Naive thymus-derived CD8-positive, alpha-beta T cell (primary cell): Measurements from ENCODE around the gene BRME1. TPM values are rescaled to one million over a fixed set of nuclear protein-coding genes. Genes with fewer than 3 reads are reported as not detected.

Experiments
- ATAC-seq, 2 donors: fragments of 150-1000 bp; cut with Tn5 transposase in 1 of 2; sonication (Bioruptor Pico), chemical (Tn5 transposase) in 1 of 2; 1 replicate in 1 of 2; 2 replicates in 1 of 2; pipeline ENCODE4 v1.10.0; 2021; ENCODE audit warnings: mild to moderate bottlenecking in 2 of 2, moderate library complexity in 2 of 2
- POLR2A ChIA-PET: fragments of 350-600 bp; sonication (Branson Sonifier 250); formaldehyde crosslinking; loops from one replicate; lab custom pipeline; 2021; ENCODE audit warnings: antibody characterized with exemption; lab: Charles Lee
- DNase-seq, 10 donors: peaks; one replicate each; pipeline versions ENCODE4 v3.0.0 to v3.0.0-alpha.2; 2020 to 2022
- H3K27ac Mint-ChIP-seq, 10 donors: one replicate each; pipeline ENCODE4 v1.8.0; 2020 to 2022; ENCODE audit warnings: mild to moderate bottlenecking in 10 of 10, mixed read lengths in 10 of 10, moderate library complexity in 4 of 10, inconsistent platforms in 1 of 10
- H3K27me3 Mint-ChIP-seq, 5 donors: one replicate each; pipeline ENCODE4 v1.8.0; 2021 to 2022; ENCODE audit warnings: mixed read lengths in 5 of 5
- H3K36me3 Mint-ChIP-seq, 3 donors: one replicate each; pipeline ENCODE4 v1.8.0; 2020 to 2022; ENCODE audit warnings: mixed read lengths in 3 of 3, mild to moderate bottlenecking in 2 of 3, inconsistent platforms in 1 of 3
- H3K4me1 Mint-ChIP-seq, 4 donors: one replicate each; pipeline ENCODE4 v1.8.0; 2021 to 2022; ENCODE audit warnings: mixed read lengths in 4 of 4
- H3K4me3 Mint-ChIP-seq, 10 donors: one replicate each; pipeline ENCODE4 v1.8.0; 2020 to 2022; ENCODE audit warnings: mild to moderate bottlenecking in 10 of 10, mixed read lengths in 10 of 10, moderate library complexity in 6 of 10, inconsistent platforms in 1 of 10
- H3K9me3 Mint-ChIP-seq, 9 donors: one replicate each; pipeline ENCODE4 v1.8.0; 2020 to 2022; ENCODE audit warnings: mixed read lengths in 9 of 9, mild to moderate bottlenecking in 3 of 9, inconsistent platforms in 1 of 9, moderate library complexity in 1 of 9
- polyA plus RNA-seq, 3 donors: library from polyadenylated mRNA; unstranded; fragments of 300-500 nt; fragmentation: Illumina TruSeq; gene quantifications; one replicate each; pipeline ENCODE4 v1.2.3, GENCODE V29; 2021
- total RNA-seq, 8 experiments: library from RNA in 2 of 8; stranded (reverse) in 2 of 8; gene quantifications; one replicate each; pipeline ENCODE4 v1.2.3 and lab custom pipeline; 2021 to 2026

Gene BRME1
- total and polyA plus RNA-seq, 5 experiments from 2014 or later = 0.49 to 3.7 (median 0.94) TPM

- peaks cover 3 to 20% (median 6%) of the 10 kb centered on the region in 5 donors for H3K27me3 Mint-ChIP-seq
Measured at GRCh38 chr19:13937479-13938300, 31.8 kb upstream of the BRME1 start.

GRCh38 chr19:13935765-13936510 lies 30.0 kb upstream of the BRME1 start:
- H3K4me3 Mint-ChIP-seq = no peak overlapping the region
- H3K36me3 Mint-ChIP-seq = no peaks in the 10 kb centered on the region
- ATAC-seq (no peak), DNase-seq (no peak)
- no peak overlapping the region for H3K27ac Mint-ChIP-seq
- POLR2A ChIA-PET = interaction anchor here (0.6 kb wide), 1 partner anchor 142 kb away, joined by 5 read pairs; no protein-coding TSS in a partner anchor
- H3K4me1 Mint-ChIP-seq = peaks cover 5 to 19% (median 12%) of the 10 kb centered on the region in 4 donors
- H3K27me3 Mint-ChIP-seq = peaks cover 3 to 20% (median 6%) of the 10 kb centered on the region in 5 donors
- no peaks in the 10 kb centered on the region for H3K9me3 Mint-ChIP-seq

More at GRCh38 chr19:13937479-13938300, 31.8 kb upstream of the BRME1 start:
- H3K9me3 Mint-ChIP-seq = no peaks in the 10 kb centered on the region
- no peaks in the 10 kb centered on the region for H3K36me3 Mint-ChIP-seq
- DNase-seq (no peak), ATAC-seq (no peak)
- peaks cover 5 to 19% (median 11%) of the 10 kb centered on the region in 4 donors for H3K4me1 Mint-ChIP-seq
- POLR2A ChIA-PET = interaction anchor here (0.5 to 1.2 kb wide), 2 partner anchors 69 to 634 kb away, joined by 3 read pairs; partner anchors contain the start of gene RFX1
- no peak overlapping the region for H3K27ac Mint-ChIP-seq
- H3K4me3 Mint-ChIP-seq = no peak overlapping the region

- H3K36me3 Mint-ChIP-seq = no peaks in the 10 kb centered on the region
- H3K27me3 Mint-ChIP-seq = peaks cover 3 to 20% (median 6%) of the 10 kb centered on the region in 5 donors
- ATAC-seq (no peak), DNase-seq (no peak)
- H3K4me3 Mint-ChIP-seq = no peak overlapping the region
- POLR2A ChIA-PET = interaction anchor here (1.1 kb wide), 1 partner anchor 97 kb away, joined by 3 read pairs; the partner anchor contains the start of gene IL27RA
- H3K9me3 Mint-ChIP-seq = no peaks in the 10 kb centered on the region
- H3K27ac Mint-ChIP-seq = peak overlapping the region in 1 of 10 donors; percentile 66
- H3K4me1 Mint-ChIP-seq = peaks cover 5 to 19% (median 12%) of the 10 kb centered on the region in 4 donors
Measured at GRCh38 chr19:13934785-13935109, 28.8 kb upstream of the BRME1 start.

- peaks cover 0 to 3% (median 0%) of the 10 kb centered on the region in 3 donors for H3K36me3 Mint-ChIP-seq
- no peaks in the 10 kb centered on the region for H3K9me3 Mint-ChIP-seq
- peaks cover 5 to 19% (median 12%) of the 10 kb centered on the region in 4 donors for H3K4me1 Mint-ChIP-seq
- H3K27me3 Mint-ChIP-seq = peaks cover 3 to 20% (median 6%) of the 10 kb centered on the region in 5 donors
- no peak overlapping the region for H3K27ac Mint-ChIP-seq
- no peak for DNase-seq
- POLR2A ChIA-PET = no interaction called here
- no peak for ATAC-seq
- H3K4me3 Mint-ChIP-seq = no peak overlapping the region
Measured at GRCh38 chr19:13932911-13933393, 27.0 kb upstream of the BRME1 start.

GRCh38 chr19:13932149-13932637 lies 26.3 kb upstream of the BRME1 start:
- H3K27me3 Mint-ChIP-seq = peaks cover 2 to 13% (median 4%) of the 10 kb centered on the region in 5 donors
- H3K27ac Mint-ChIP-seq = peak overlapping the region in 2 of 10 donors; percentile 67 to 70
- H3K9me3 Mint-ChIP-seq = no peaks in the 10 kb centered on the region
- ATAC-seq (no peak), DNase-seq (no peak)
- peaks cover 5 to 19% (median 10%) of the 10 kb centered on the region in 4 donors for H3K4me1 Mint-ChIP-seq
- peaks cover 0 to 3% (median 3%) of the 10 kb centered on the region in 3 donors for H3K36me3 Mint-ChIP-seq
- no peak overlapping the region for H3K4me3 Mint-ChIP-seq
- POLR2A ChIA-PET = no interaction called here

- H3K36me3 Mint-ChIP-seq = peaks cover 0 to 8% (median 3%) of the 10 kb centered on the region in 3 donors
- H3K4me3 Mint-ChIP-seq = no peak overlapping the region
- no peak overlapping the region for H3K27ac Mint-ChIP-seq
- H3K9me3 Mint-ChIP-seq = no peaks in the 10 kb centered on the region
- POLR2A ChIA-PET = interaction anchor here (0.6 to 1.1 kb wide), 2 partner anchors 19 to 21 kb away, joined by 3 to 4 read pairs; no protein-coding TSS in a partner anchor
- peaks cover 5 to 19% (median 10%) of the 10 kb centered on the region in 4 donors for H3K4me1 Mint-ChIP-seq
- H3K27me3 Mint-ChIP-seq = peaks cover 2 to 11% (median 4%) of the 10 kb centered on the region in 5 donors
- DNase-seq = no peak
- ATAC-seq = no peak
Measured at GRCh38 chr19:13931391-13932148, 25.7 kb upstream of the BRME1 start.

GRCh38 chr19:13930402-13930801 lies 24.5 kb upstream of the BRME1 start:
- no peak overlapping the region for H3K4me3 Mint-ChIP-seq
- peaks cover 0 to 13% (median 3%) of the 10 kb centered on the region in 3 donors for H3K36me3 Mint-ChIP-seq
- peaks cover 5 to 19% (median 10%) of the 10 kb centered on the region in 4 donors for H3K4me1 Mint-ChIP-seq
- no peaks in the 10 kb centered on the region for H3K9me3 Mint-ChIP-seq
- peaks cover 2 to 11% (median 4%) of the 10 kb centered on the region in 5 donors for H3K27me3 Mint-ChIP-seq
- H3K27ac Mint-ChIP-seq = no peak overlapping the region
- POLR2A ChIA-PET = interaction anchor here (1.7 kb wide), 1 partner anchor 23 kb away, joined by 3 read pairs; no protein-coding TSS in a partner anchor
- no peak for DNase-seq
- no peak for ATAC-seq

DNA sequence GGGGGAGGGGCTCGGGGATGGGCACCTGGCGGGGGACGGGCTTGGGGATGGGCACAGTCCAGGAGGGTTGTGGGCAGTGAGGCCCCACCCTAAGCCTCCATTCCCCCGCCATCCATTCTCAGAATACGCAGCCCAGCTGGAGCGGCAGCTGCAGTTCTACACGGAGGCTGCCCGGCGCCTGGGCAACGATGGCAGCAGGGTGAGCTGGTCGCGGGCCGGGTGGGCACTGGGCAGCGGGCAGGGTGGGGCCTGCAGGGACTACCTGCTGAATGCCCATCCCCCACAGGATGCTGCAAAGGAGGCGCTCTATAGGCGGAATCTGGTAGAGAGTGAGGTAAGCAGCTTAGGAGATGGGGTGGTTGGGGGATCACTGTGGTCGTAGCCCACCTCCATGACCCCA lies 24.0 kb upstream of the BRME1 start:
- POLR2A ChIA-PET = interaction anchor here (1.1 to 1.7 kb wide), 2 partner anchors 9 to 22 kb away, joined by 3 read pairs; no protein-coding TSS in a partner anchor
- H3K9me3 Mint-ChIP-seq = no peaks in the 10 kb centered on the region
- H3K27me3 Mint-ChIP-seq = peaks cover 2 to 11% (median 4%) of the 10 kb centered on the region in 5 donors
- DNase-seq = no peak
- ATAC-seq = no peak
- no peak overlapping the region for H3K4me3 Mint-ChIP-seq
- H3K36me3 Mint-ChIP-seq = peaks cover 0 to 18% (median 3%) of the 10 kb centered on the region in 3 donors
- H3K27ac Mint-ChIP-seq = no peak overlapping the region
- peaks cover 5 to 19% (median 10%) of the 10 kb centered on the region in 4 donors for H3K4me1 Mint-ChIP-seq

- H3K27ac Mint-ChIP-seq = peak overlapping the region in 1 of 10 donors; percentile 33
- peaks cover under 1 to 14% (median 7%) of the 10 kb centered on the region in 4 donors for H3K4me1 Mint-ChIP-seq
- H3K36me3 Mint-ChIP-seq = peaks cover 0 to 22% (median 3%) of the 10 kb centered on the region in 3 donors
- no peaks in the 10 kb centered on the region for H3K9me3 Mint-ChIP-seq
- peaks cover 0 to 11% (median under 1%) of the 10 kb centered on the region in 5 donors for H3K27me3 Mint-ChIP-seq
- DNase-seq = no peak
- ATAC-seq = no peak
- POLR2A ChIA-PET = interaction anchor here (1.1 to 1.7 kb wide), 2 partner anchors 10 to 22 kb away, joined by 3 read pairs; no protein-coding TSS in a partner anchor
- H3K4me3 Mint-ChIP-seq = no peak overlapping the region
Measured at GRCh38 chr19:13929340-13929739, 23.4 kb upstream of the BRME1 start.

DNA sequence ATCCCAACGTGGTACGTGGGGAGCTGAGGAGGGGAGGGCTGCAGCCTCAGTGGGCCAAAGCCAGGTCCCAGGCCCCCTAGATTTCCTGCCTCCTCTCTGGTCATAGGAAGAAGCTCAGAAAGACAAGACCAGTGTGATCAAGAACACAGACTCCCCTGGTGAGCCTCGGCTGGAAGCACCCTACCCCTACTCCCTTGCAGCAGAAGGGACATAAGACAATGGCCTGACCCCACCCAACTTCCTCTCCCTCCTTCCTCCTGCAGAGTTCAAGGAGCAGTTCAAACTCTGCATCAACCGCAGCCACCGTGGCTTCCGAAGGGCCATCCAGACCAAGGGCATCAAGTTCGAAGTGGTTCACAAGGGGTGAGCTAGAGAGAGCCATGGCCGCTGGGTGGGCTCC lies 20.8 kb upstream of the BRME1 start:
- ATAC-seq (no peak), DNase-seq (no peak)
- H3K4me1 Mint-ChIP-seq = peaks cover 0 to 7% (median 0%) of the 10 kb centered on the region in 4 donors
- no peak overlapping the region for H3K4me3 Mint-ChIP-seq
- peak overlapping the region in 1 of 10 donors; percentile 22 for H3K27ac Mint-ChIP-seq
- POLR2A ChIA-PET = interaction anchor here (0.6 kb wide), 1 partner anchor 30 kb away, joined by 3 read pairs; no protein-coding TSS in a partner anchor
- H3K9me3 Mint-ChIP-seq = no peaks in the 10 kb centered on the region
- H3K36me3 Mint-ChIP-seq = peaks cover 0 to 38% (median 13%) of the 10 kb centered on the region in 3 donors
- H3K27me3 Mint-ChIP-seq = no peaks in the 10 kb centered on the region

GRCh38 chr19:13926010-13926409 lies 20.1 kb upstream of the BRME1 start:
- peaks cover 0 to 40% (median 19%) of the 10 kb centered on the region in 3 donors for H3K36me3 Mint-ChIP-seq
- peaks cover 0 to 2% (median 0%) of the 10 kb centered on the region in 9 donors for H3K9me3 Mint-ChIP-seq
- H3K27ac Mint-ChIP-seq = peak overlapping the region in 3 of 10 donors; percentile 9 to 67 (median 12)
- peaks cover 0 to 7% (median 2%) of the 10 kb centered on the region in 4 donors for H3K4me1 Mint-ChIP-seq
- no peak for DNase-seq
- H3K27me3 Mint-ChIP-seq = no peaks in the 10 kb centered on the region
- ATAC-seq = no peak
- POLR2A ChIA-PET = interaction anchor here (0.6 to 0.7 kb wide), 2 partner anchors 147 to 408 kb away, joined by 3 to 9 read pairs; no protein-coding TSS in a partner anchor
- no peak overlapping the region for H3K4me3 Mint-ChIP-seq
